Vagina (tissue), 2 donors: ENCODE measurements around the gene PRXL2B.

Experiments
- POLR2A ChIP-seq, 2 donors: fragments of 450-650 bp; IDR thresholded peaks; one replicate each; pipeline ENCODE4 v1.6.1; 2017; ENCODE audit warnings: antibody characterized with exemption in 2 of 2, mild to moderate bottlenecking in 2 of 2, moderate library complexity in 2 of 2
- TF ChIP-seq, protein P1 (sequence below), 3 experiments: fragments of 450-650 bp in 2 of 3; fragments of 200-600 bp in 1 of 3; sonication (generic) in 1 of 3; IDR thresholded peaks; one replicate each; pipeline ENCODE4 v1.5.1; 2017 to 2019; ENCODE audit warnings: antibody characterized with exemption in 3 of 3, mild to moderate bottlenecking in 2 of 3, moderate library complexity in 2 of 3

DNA sequence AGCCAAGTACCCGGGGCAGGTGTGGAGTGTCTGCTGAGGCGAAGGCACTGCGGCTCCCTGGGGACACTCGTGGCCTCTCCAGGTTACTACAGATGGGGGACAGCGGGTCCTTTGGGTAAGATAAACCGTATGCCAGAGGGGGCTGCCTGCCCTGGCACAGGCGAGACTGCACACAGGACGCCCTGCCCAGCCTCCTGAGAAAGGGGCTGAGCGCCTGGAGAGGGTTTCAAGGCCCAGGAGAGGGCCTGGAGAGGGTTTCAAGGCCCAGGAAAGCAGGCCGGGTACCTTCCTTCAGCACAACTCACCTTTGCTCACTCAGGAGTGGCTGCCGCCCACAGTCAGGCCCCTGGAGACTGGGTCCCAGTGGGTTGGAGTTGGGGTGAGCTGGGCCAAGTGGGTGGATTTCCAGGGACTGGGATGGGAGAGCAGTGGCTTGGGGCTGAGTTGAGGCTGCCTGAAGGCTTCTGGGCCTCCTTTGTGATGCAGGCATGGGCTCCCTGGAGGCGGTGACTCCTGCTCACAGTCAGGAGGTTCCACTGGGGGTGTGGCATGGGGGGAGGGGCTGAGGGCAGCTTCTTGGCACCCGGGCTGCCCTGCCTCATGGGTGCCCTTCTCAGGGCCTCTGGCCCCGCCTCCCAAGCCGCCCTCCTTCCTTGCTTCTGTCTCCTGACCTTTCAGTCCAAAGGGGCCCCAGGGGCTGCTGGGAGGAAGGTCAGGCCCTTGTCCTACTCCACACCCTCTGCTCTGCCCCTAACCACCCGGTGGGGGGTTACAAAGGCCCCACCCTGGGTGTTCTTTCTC lies 46.2 kb downstream of the PRXL2B start, which contains the start of gene MMEL1:
- TF ChIP-seq, protein P1, sequence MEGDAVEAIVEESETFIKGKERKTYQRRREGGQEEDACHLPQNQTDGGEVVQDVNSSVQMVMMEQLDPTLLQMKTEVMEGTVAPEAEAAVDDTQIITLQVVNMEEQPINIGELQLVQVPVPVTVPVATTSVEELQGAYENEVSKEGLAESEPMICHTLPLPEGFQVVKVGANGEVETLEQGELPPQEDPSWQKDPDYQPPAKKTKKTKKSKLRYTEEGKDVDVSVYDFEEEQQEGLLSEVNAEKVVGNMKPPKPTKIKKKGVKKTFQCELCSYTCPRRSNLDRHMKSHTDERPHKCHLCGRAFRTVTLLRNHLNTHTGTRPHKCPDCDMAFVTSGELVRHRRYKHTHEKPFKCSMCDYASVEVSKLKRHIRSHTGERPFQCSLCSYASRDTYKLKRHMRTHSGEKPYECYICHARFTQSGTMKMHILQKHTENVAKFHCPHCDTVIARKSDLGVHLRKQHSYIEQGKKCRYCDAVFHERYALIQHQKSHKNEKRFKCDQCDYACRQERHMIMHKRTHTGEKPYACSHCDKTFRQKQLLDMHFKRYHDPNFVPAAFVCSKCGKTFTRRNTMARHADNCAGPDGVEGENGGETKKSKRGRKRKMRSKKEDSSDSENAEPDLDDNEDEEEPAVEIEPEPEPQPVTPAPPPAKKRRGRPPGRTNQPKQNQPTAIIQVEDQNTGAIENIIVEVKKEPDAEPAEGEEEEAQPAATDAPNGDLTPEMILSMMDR (IDR thresholded peaks at IDR 0.05) = no peak
- TF ChIP-seq POLR2A (IDR thresholded peaks at IDR 0.05) = no peak
